ENCODE results near the gene SYT5.

DNA sequence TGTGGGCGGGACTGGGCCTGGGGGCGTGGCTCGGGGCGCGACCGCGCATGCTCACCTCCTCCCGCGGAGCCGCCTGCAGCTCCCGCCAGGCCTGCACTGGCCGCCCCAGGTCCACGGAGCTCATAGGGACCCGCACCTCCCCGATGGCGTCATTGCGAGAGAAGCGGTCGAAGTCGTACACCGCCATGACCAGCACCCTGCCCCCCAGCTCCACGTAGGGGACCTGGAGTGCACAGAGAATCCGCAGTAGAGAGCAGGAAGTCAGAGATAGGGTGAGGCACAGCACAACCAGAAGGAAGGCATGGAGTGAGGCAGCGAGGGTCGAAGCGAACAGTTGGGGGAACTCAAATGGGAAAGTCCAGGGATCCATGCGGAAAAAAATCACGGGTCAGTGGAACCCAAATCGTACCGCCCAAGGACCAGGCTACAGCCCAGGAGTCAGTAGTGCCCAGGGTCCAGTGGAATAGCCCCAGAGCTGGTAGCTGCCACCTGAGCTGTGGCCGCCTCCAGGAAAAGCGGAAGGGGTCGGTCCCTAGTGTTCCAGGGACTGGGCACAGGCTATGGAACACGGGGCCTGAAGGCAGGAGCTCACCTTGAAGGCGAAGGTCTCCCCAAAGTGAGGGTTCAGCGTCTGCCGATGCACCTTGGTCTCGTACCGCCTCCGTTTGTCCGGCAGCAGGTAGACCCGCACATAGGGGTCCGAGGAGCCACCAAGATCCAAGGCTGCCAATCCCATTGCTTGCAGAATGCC, 4.8 kb downstream of the SYT5 start:
- TF ChIP-seq POLR2A (IDR thresholded peaks at IDR 0.05) (no peak), CTCF (IDR thresholded peaks at IDR 0.05) (no peak)

All from uterus (tissue), 2 donors.